Muscle layer of duodenum (tissue), 2 donors: ENCODE results near the gene NOP10.
"Not testable (repeated sequence)": the region's sequence is repeated elsewhere in the genome, so short reads cannot be mapped to it uniquely, and the experiment has no call there.

Source experiments
- H3K27ac ChIP-seq: one replicate; pipeline ENCODE4 v1.7.0; 2013; ENCODE audit warnings: mild to moderate bottlenecking, low read length
- H3K27me3 ChIP-seq: one replicate; pipeline ENCODE4 v1.7.0; 2013; ENCODE audit warnings: low read depth, mild to moderate bottlenecking, control low read depth, low read length
- H3K36me3 ChIP-seq, 2 donors: one replicate each; pipeline ENCODE4 v1.7.0; 2013; ENCODE audit warnings: low read length in 2 of 2, control low read depth in 1 of 2, mild to moderate bottlenecking in 1 of 2; ENCODE audit not compliant: insufficient read depth in 2 of 2, control insufficient read depth in 1 of 2
- H3K4me1 ChIP-seq, 2 donors: one replicate each; pipeline ENCODE4 v1.7.0; 2013; ENCODE audit warnings: low read length in 2 of 2, mild to moderate bottlenecking in 2 of 2, control low read depth in 1 of 2, moderate library complexity in 1 of 2; ENCODE audit not compliant: insufficient read depth in 2 of 2, control insufficient read depth in 1 of 2
- H3K4me3 ChIP-seq, 2 donors: one replicate each; pipeline ENCODE4 v1.7.0; 2013; ENCODE audit warnings: low read length in 2 of 2, low read depth in 1 of 2, mild to moderate bottlenecking in 1 of 2
- H3K9me3 ChIP-seq, 2 donors: one replicate each; pipeline ENCODE4 v1.7.0; 2013; ENCODE audit warnings: low read length in 2 of 2, control low read depth in 1 of 2, mild to moderate bottlenecking in 1 of 2; ENCODE audit not compliant: control insufficient read depth in 1 of 2
- donor health status: healthy.

Gene NOP10

DNA sequence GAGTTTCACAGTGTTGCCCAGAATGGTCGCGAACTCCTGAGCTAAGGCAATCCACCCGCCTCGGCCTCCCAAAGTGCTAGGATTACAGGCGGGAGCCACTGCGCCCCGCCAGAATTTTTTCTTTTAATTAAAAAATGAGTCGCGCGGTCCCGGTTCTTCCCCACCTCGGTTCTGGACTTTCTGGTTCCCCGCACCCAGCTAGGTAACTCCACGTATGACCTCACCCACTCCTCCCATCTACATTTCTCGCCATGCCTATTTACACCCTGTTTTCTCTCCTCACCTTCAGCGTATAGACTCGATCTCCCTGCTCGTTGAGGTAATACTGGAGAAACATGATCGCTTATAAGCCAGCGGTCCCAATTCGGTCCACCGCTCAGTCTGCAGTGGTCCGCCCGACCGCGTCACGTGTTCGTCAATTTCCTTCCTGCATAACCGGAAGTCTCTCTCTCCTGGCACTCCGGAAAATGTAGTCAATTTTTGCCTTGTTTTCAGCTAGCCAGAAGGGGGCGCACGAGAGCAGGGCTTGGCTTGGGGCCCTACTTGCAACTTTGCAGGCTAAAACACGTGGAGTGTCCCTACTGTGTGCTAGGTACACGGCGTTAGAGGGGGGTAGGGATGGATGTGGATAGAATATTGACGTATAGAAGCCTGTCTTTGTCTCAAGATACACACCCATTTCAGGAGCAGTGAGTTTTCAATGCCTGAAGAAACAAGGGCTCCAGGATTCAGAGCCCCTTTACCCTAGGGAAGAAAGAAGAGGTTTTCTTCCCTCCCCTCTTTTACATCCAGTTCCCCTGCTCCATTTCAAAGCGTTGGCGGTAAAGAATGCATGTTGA is at the start of gene NOP10, which contains the start of gene NUTM1:
TSS of gene NOP10 (minus strand) at position 400 of the 839 bp plus-strand sequence. CDS start at position 337, 63 bp downstream.
TSS of gene NUTM1 (plus strand) at position 579 of the 839 bp plus-strand sequence. CDS start 382 bp downstream, outside the sequence.
- Histone ChIP-seq H3K27me3 (no peaks in the 10 kb centered on the region), H3K4me3 (peak within 1 kb of the TSS; percentile 76 to 92), H3K27ac (peak within 1 kb of the TSS; percentile 95), H3K36me3 (no peaks in the 10 kb centered on the region), H3K9me3 (no peaks in the 10 kb centered on the region), H3K4me1 (peaks cover 0 to 11% of the 10 kb centered on the region in 2 donors)

DNA sequence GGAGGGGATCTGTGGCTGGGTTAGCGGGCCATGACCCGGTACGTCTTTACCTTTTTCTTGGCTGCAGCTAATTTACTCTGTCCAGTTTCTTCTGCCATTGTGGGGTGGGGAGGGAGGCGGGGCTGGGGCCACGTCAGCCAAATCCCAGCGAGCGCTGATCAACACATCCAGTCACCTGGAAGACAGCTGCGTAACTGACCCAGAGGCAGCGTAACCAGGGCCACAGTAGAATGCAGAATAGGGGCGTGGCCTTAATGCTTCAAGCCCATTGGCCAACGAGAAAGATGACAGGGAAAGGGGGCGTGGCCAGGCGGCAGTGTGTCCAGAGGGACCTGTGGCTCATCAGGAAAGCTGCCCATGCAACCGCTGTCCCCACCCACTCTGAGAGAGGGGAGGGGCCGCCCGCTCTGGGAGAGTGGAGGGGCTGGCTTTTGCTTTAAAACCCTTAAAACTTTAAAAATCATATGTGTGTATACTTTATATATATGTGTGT is 46.7 kb upstream of the NOP10 start:
- not testable (repeated sequence) for H3K27me3 ChIP-seq, H3K36me3 ChIP-seq, H3K9me3 ChIP-seq, H3K4me3 ChIP-seq, H3K27ac ChIP-seq, H3K4me1 ChIP-seq

DNA sequence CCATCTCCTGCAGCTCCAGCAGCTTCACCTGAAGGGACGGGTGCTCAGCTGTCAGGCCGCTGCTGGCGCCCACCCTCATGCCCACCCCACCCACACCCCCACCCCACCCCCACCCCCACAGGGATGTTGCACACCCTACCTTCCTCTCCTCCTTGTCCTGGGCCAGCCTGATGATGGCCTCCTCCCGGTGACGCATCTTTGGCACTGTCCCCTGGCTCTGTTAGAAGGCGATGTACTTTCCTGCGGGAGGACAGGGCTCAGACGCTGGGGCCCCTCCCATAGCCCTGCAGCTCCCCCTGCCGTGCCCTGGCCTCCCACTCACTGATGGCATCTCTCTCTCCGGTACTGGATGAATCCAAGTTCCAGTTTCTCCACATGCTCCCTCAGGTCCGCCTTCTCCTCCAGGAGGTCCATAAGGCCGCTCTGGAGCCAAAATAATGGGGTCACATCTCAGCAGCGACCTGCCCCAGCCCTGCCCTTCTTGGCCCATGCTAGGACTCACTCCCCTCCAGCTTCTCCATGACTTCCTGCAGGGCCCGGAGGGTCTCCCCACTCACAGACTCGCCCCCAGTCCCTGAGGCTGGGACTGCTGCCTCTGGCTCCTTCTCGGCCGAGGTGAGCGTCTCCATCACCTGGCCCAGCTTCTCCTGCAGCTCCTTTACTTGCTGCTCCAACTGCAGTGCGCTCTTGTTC is 39.0 kb upstream of the NOP10 start:
- not testable (repeated sequence) for H3K4me1 ChIP-seq, H3K27me3 ChIP-seq, H3K36me3 ChIP-seq, H3K4me3 ChIP-seq, H3K27ac ChIP-seq, H3K9me3 ChIP-seq

DNA sequence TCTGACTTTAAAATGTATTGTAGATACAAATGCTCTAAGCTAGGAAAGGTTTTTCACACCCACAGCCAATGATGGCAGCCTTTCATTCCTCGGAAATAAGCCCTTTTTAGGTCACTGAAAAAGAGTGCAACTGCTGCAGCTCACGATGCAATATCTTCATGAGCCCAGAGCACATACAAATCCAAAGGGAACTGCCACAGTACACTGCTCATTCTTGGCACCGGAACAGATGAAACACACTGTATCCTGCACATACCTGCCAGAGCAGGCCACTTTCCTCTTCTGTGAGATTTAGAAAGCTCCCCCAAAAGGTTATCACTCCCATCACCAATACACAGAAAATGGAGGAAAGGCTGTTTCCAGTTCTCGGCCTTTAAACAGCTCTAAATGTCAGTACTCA is 37.6 kb upstream of the NOP10 start:
- not testable (repeated sequence) for H3K4me1 ChIP-seq, H3K27ac ChIP-seq, H3K27me3 ChIP-seq, H3K36me3 ChIP-seq, H3K4me3 ChIP-seq, H3K9me3 ChIP-seq

DNA sequence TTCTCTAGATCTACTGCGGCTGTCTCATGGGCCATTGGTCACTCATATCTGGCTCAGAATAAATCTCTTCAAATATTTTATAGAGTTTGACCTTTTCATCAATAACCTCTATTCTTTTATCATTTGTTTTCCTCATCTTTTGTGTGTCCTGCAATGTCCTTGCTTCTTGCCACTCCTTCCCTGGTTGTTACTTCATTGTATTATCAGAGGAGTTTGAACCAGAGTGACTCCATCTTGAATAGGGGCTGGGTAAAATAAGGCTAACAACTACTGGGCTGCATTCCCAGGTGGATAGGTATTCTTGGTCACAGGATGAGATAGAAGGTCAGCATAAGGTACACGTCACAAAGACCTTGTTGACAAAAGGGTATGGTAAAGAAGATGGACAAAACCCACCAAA is 33.9 kb upstream of the NOP10 start:
- Histone ChIP-seq H3K27ac (no peak overlapping the region), H3K27me3 (no peaks in the 10 kb centered on the region), H3K4me3 (no peak overlapping the region), H3K36me3 (peaks cover 0 to 5% of the 10 kb centered on the region in 2 donors), H3K4me1 (no peaks in the 10 kb centered on the region), H3K9me3 (no peaks in the 10 kb centered on the region)

DNA sequence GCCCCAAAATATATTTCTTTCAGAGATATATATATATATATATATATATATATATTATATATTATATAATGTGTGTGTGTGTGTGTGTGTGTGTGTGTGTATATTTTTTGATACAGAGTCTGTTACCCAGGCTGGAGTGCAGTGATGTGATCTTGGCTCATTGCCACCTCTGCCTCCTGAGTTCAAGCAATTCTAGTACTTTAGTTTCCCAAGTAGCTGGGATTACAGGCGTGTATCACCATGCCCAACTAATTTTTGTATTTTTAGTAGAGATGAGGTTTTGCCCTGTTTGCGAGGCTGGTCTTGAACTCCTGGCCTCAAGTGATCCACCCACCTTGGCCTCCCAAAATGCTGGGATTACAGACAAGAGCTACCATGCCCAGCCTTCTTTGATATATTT is 32.6 kb upstream of the NOP10 start:
- H3K4me1 ChIP-seq, H3K27ac ChIP-seq, H3K36me3 ChIP-seq, H3K4me3 ChIP-seq, H3K9me3 ChIP-seq, H3K27me3 ChIP-seq: not testable (repeated sequence)

DNA sequence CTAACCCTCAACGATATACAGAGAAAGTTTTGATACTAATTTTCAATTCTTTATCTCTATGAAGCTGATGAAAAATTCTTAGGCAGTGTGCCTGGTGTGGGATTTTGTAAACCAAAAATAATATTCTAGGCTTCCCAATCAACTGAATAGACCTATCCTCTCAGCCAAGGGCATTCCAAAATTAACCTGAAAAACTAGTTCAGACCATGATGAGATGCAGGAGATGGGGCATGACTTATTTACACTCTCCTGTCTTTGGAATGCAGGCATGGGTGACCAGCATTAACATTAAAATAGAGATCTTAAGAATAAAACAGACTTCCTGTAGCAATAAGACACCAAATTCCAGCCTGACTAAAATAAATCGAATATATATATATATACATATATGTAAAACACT is 31.9 kb upstream of the NOP10 start:
- H3K4me3 ChIP-seq, result no peak overlapping the region
- H3K4me1 ChIP-seq, result no peaks in the 10 kb centered on the region
- no peaks in the 10 kb centered on the region for H3K9me3 ChIP-seq
- H3K27ac ChIP-seq, result no peak overlapping the region
- H3K36me3 ChIP-seq, result no peaks in the 10 kb centered on the region
- H3K27me3 ChIP-seq, result no peaks in the 10 kb centered on the region

DNA sequence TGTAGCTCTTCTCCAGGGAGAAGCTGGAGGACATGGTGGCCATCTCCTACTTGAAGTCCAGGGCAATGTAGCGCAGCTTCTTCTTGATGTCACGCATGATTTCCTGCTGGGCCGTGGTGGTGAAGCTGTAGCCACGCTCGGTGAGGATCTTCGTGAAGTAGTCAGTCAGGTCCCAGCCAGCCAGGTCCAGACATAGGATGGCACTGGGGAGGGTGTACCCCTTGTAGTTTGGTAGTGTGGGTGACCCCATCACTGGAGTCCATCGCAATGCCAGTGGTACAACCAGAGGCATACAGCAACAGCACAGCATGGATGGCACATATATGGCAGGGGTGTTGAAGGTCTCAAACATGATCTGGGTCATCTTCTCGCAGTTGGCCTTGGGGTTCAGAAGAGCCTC is 31.0 kb upstream of the NOP10 start:
- Histone ChIP-seq H3K27ac (no peak overlapping the region), H3K4me3 (no peak overlapping the region), H3K4me1 (no peaks in the 10 kb centered on the region), H3K9me3 (no peaks in the 10 kb centered on the region), H3K36me3 (no peaks in the 10 kb centered on the region), H3K27me3 (no peaks in the 10 kb centered on the region)

DNA sequence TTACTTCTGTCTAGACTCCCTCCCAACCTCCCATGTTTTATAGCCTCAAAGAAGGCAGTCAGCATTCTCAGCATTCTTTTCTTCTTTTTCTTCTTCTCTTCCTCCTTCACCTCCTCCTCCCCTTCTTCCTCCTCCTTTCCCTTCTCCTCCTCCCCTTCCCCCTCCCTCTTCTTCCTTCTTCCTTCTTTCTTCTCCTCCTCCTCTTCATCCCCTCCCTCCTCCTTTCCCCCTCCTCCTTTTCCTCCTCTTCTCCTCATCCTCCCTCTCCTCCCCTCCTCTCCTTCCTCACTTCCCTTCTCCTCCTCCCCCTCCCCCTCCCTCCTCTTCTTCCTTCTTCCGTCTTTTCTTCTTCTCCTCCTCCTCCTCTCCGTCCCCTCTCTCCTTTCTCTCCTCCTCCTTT is 27.7 kb upstream of the NOP10 start:
- H3K36me3 ChIP-seq, result no peaks in the 10 kb centered on the region
- H3K4me1 ChIP-seq, result peaks cover 4 to 15% of the 10 kb centered on the region in 2 donors
- no peak overlapping the region for H3K27ac ChIP-seq
- H3K4me3 ChIP-seq, result no peak overlapping the region
- H3K27me3 ChIP-seq, result no peaks in the 10 kb centered on the region
- H3K9me3 ChIP-seq, result no peaks in the 10 kb centered on the region

DNA sequence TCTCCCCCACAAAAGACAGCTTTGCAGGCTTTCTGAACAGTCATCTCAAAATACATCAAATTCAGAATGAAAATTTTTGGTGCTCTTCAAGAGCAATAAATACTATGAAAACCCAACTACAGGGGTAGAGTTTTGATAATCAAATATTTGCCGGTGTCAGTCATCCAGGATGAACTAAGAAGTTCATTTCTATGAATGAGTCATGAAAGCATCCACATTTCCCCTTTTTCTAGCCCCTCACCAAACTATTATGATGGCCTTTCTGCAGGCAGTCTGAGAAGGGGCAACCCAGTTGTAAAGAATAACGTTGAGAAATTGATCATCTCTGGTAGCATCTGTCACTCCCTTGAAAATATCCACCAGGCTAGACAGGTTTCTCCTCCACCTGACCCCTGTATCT is 27.2 kb upstream of the NOP10 start:
- no peaks in the 10 kb centered on the region for H3K36me3 ChIP-seq
- H3K4me3 ChIP-seq, result no peak overlapping the region
- H3K4me1 ChIP-seq, result peaks cover 8 to 19% of the 10 kb centered on the region in 2 donors
- H3K27ac ChIP-seq, result no peak overlapping the region
- H3K27me3 ChIP-seq, result no peaks in the 10 kb centered on the region
- no peaks in the 10 kb centered on the region for H3K9me3 ChIP-seq

DNA sequence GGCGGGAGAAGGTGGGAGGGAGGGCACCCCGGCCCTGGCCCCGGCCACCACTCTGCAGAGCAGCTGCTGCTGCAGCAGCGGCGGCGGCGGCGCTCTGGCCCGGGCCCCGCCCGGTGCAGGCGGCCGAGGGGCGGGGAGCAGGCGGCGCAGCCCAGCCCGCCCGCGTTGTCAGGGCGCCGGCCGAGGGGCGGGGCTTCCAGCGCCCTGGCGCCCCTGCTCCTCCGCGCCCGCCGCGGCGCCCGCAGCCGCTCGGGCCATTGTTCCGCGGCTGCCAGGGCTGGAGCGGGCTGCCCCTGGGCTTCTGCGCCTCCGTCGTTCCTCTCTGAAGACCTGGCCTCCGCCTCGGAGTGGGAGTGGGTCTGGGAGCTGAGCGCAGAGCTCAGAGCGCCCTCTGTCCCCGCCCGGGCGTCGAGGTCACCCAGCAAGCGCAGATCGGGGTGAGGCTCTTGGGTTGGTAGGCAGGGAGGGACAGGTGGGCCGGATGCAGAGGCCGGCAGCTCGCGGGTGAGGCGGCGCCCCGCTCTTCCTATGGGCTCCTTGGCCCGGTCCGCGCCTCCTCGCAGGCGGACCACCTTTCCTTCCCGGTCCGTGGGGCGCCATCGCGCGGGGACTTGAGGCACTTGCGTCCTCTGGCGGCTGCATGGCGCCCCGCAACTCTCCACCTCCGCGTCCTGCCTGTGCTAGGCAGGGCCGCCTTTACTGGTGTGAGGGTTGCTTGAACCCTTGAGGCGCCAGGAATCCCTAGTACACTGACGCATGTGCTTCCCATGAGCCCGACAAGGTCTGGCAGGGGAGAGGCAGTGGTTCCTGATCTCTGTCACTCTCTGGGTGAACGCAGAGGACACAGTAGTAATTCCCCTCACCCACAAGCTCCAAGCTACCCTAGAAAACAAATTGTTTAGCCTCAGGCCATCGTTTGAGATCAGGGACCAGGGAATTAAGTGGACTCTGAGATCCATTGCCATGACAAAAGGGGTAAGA is 24.5 kb upstream of the NOP10 start, which contains the start of gene LPCAT4:
TSS of gene LPCAT4 (minus strand) at position 96 of the 981 bp plus-strand sequence. CDS start 96 bp downstream, outside the sequence.
- H3K36me3 ChIP-seq, result peaks cover 5 to 10% of the 10 kb centered on the region in 2 donors
- H3K4me1 ChIP-seq, result peaks cover 8 to 19% of the 10 kb centered on the region in 2 donors
- peak within 1 kb of the TSS; percentile 77 to 97 for H3K4me3 ChIP-seq

More for the DNA sequence above, 24.5 kb upstream of the NOP10 start, which contains the start of gene LPCAT4:
- no peaks in the 10 kb centered on the region for H3K27me3 ChIP-seq
- peak within 1 kb of the TSS; percentile 74 for H3K27ac ChIP-seq
- no peaks in the 10 kb centered on the region for H3K9me3 ChIP-seq
